Measurements from ENCODE around the gene ZNF716. TPM values are rescaled to one million over a fixed set of nuclear protein-coding genes. Genes with fewer than 3 reads are reported as not detected.
"Not testable (repeated sequence)": the region's sequence is repeated elsewhere in the genome, so short reads cannot be mapped to it uniquely, and the experiment has no call there.

ZNF716 gene
- total RNA-seq, 1 donor from 2014 or later: not detected

GRCh38 chr7:57438244-57438643 lies 11.7 kb upstream of the ZNF716 start:
- Mint-ChIP-seq H3K9me3 (peaks cover 6% of the 10 kb centered on the region), H3K4me3 (no peak overlapping the region), H3K4me1 (no peaks in the 10 kb centered on the region), H3K36me3 (ENCODE audit: low read depth) (peaks cover 3% of the 10 kb centered on the region), H3K27me3 (ENCODE audit: low read depth) (no peaks in the 10 kb centered on the region), H3K27ac (ENCODE audit: unreplicated experiment) (no peak overlapping the region)
- TF ChIP-seq CTCF (conservative IDR thresholded peaks at IDR 0.05): no peak
- DNase-seq (ENCODE audit: low read depth, low spot score): no peak

- Mint-ChIP-seq H3K27me3 (ENCODE audit: low read depth) (no peaks in the 10 kb centered on the region), H3K27ac (ENCODE audit: unreplicated experiment) (no peak overlapping the region), H3K4me3 (no peak overlapping the region), H3K9me3 (peaks cover 2% of the 10 kb centered on the region), H3K4me1 (no peaks in the 10 kb centered on the region), H3K36me3 (ENCODE audit: low read depth) (no peaks in the 10 kb centered on the region)
- no peak for DNase-seq (ENCODE audit: low read depth, low spot score)
- no peak for TF ChIP-seq CTCF (conservative IDR thresholded peaks at IDR 0.05)
Observed at GRCh38 chr7:57443567-57443966, 6.4 kb upstream of the ZNF716 start.

- H3K4me1 Mint-ChIP-seq; H3K27ac Mint-ChIP-seq (ENCODE audit: unreplicated experiment); H3K27me3 Mint-ChIP-seq (ENCODE audit: low read depth); DNase-seq (ENCODE audit: low read depth, low spot score); H3K4me3 Mint-ChIP-seq: not testable (repeated sequence)
- peaks cover 12% of the 10 kb centered on the region for H3K36me3 Mint-ChIP-seq (ENCODE audit: low read depth)
- peaks cover 20% of the 10 kb centered on the region for H3K9me3 Mint-ChIP-seq
Observed at GRCh38 chr7:57469186-57469828, 19.3 kb downstream of the ZNF716 start.

- H3K27ac Mint-ChIP-seq (ENCODE audit: unreplicated experiment); H3K4me1 Mint-ChIP-seq; H3K36me3 Mint-ChIP-seq (ENCODE audit: low read depth); H3K4me3 Mint-ChIP-seq; DNase-seq (ENCODE audit: low read depth, low spot score); H3K27me3 Mint-ChIP-seq (ENCODE audit: low read depth): not testable (repeated sequence)
- peaks cover 13% of the 10 kb centered on the region for H3K9me3 Mint-ChIP-seq
Observed at GRCh38 chr7:57480304-57480703, 30.3 kb downstream of the ZNF716 start.

GRCh38 chr7:57485022-57485421 lies 35.0 kb downstream of the ZNF716 start:
- H3K4me1 Mint-ChIP-seq; H3K27me3 Mint-ChIP-seq (ENCODE audit: low read depth); DNase-seq (ENCODE audit: low read depth, low spot score); H3K36me3 Mint-ChIP-seq (ENCODE audit: low read depth); H3K4me3 Mint-ChIP-seq; H3K27ac Mint-ChIP-seq (ENCODE audit: unreplicated experiment); H3K9me3 Mint-ChIP-seq: not testable (repeated sequence)

GRCh38 chr7:57487957-57488356 lies 38.0 kb downstream of the ZNF716 start:
- no peak for DNase-seq (ENCODE audit: low read depth, low spot score)
- Mint-ChIP-seq H3K27me3 (ENCODE audit: low read depth) (no peaks in the 10 kb centered on the region), H3K27ac (ENCODE audit: unreplicated experiment) (no peak overlapping the region), H3K9me3 (no peaks in the 10 kb centered on the region), H3K36me3 (ENCODE audit: low read depth) (peaks cover 9% of the 10 kb centered on the region), H3K4me1 (no peaks in the 10 kb centered on the region), H3K4me3 (no peak overlapping the region)
- no peak for TF ChIP-seq CTCF (conservative IDR thresholded peaks at IDR 0.05)

GRCh38 chr7:57495111-57495510 lies 45.1 kb downstream of the ZNF716 start:
- not testable (repeated sequence) for DNase-seq (ENCODE audit: low read depth, low spot score); H3K27me3 Mint-ChIP-seq (ENCODE audit: low read depth); H3K4me1 Mint-ChIP-seq; H3K27ac Mint-ChIP-seq (ENCODE audit: unreplicated experiment); H3K4me3 Mint-ChIP-seq; H3K9me3 Mint-ChIP-seq; H3K36me3 Mint-ChIP-seq (ENCODE audit: low read depth)

Measured in neural crest cell (in vitro differentiated cells).